WTC11 (cell line): ENCODE results near the gene CDH16. TPM values are rescaled to one million over a fixed set of nuclear protein-coding genes. Genes with fewer than 3 reads are reported as not detected.

ENCODE experiments used
- ATAC-seq: fragments of 200-7000 bp; cut with Tn5 transposase; 2 replicates; pipeline ENCODE4 v1.10.0; 2021; ENCODE audit warnings: mild to moderate bottlenecking, moderate library complexity
- CTCF ChIA-PET: fragments of 300-600 bp; sonication (Branson Sonifier 250); formaldehyde crosslinking; loops from one replicate; lab custom pipeline; 2021; ENCODE audit warnings: antibody characterized with exemption; lab: Charles Lee
- POLR2A ChIA-PET: fragments of 350-600 bp; sonication (Branson Sonifier 250); formaldehyde crosslinking; loops from one replicate; lab custom pipeline; 2021; ENCODE audit warnings: antibody characterized with exemption; lab: Charles Lee
- DNase-seq: peaks from one replicate; pipeline ENCODE4 v3.0.0; 2021; ENCODE audit warnings: low spot score
- H3K27ac Mint-ChIP-seq: 2 replicates; pipeline ENCODE4 v1.8.0; 2021; ENCODE audit warnings: mixed read lengths
- H3K27me3 Mint-ChIP-seq: 2 replicates; pipeline ENCODE4 v1.8.0; 2021; ENCODE audit warnings: low read depth, mild to moderate bottlenecking, moderate library complexity, mixed read lengths
- H3K36me3 Mint-ChIP-seq: 2 replicates; pipeline ENCODE4 v1.8.0; 2021; ENCODE audit warnings: mixed read lengths
- H3K4me1 Mint-ChIP-seq: 2 replicates; pipeline ENCODE4 v1.8.0; 2022; ENCODE audit warnings: mixed read lengths
- H3K4me3 Mint-ChIP-seq: 2 replicates; pipeline ENCODE4 v1.8.0; 2021; ENCODE audit warnings: mild to moderate bottlenecking, moderate library complexity, mixed read lengths
- H3K9me3 Mint-ChIP-seq: 2 replicates; pipeline ENCODE4 v1.8.0; 2021; ENCODE audit warnings: mixed read lengths
- CBFB ChIP-seq: sonication (generic); formaldehyde crosslinking; IDR thresholded peaks from 2 replicates; pipeline ENCODE4 v1.8.1; 2022; ENCODE audit warnings: mild to moderate bottlenecking, low read depth, missing genetic modification reagents
- CREB1 ChIP-seq: sonication (generic); formaldehyde crosslinking; IDR thresholded peaks from 2 replicates; pipeline ENCODE4 v1.8.0; 2023; ENCODE audit warnings: mild to moderate bottlenecking, missing genetic modification reagents
- CTCF ChIP-seq: fragments of 200-600 bp; IDR thresholded peaks from 2 replicates; pipeline ENCODE4 v1.8.0; 2022; ENCODE audit warnings: antibody characterized with exemption
- E2F4 ChIP-seq: sonication (generic); formaldehyde crosslinking; IDR thresholded peaks from 2 replicates; pipeline ENCODE4 v1.8.1; 2022; ENCODE audit warnings: low read depth, mild to moderate bottlenecking, moderate library complexity, missing genetic modification reagents, borderline replicate concordance
- ELF4 ChIP-seq: sonication (generic); formaldehyde crosslinking; IDR thresholded peaks from 2 replicates; pipeline ENCODE4 v1.8.1; 2022; ENCODE audit warnings: low read depth, mild to moderate bottlenecking, moderate library complexity, missing genetic modification reagents
- EMX1 ChIP-seq: fragments of 250-450 bp; sonication (Bioruptor Pico); IDR thresholded peaks from 2 replicates; pipeline ENCODE4 v1.8.0; 2021; ENCODE audit warnings: mild to moderate bottlenecking
- FOXJ3 ChIP-seq: sonication (generic); formaldehyde crosslinking; IDR thresholded peaks from 2 replicates; pipeline ENCODE4 v1.9.0; 2021; ENCODE audit warnings: missing genetic modification reagents, mild to moderate bottlenecking, borderline replicate concordance
- FOXP1 ChIP-seq: sonication (generic); formaldehyde crosslinking; IDR thresholded peaks from 2 replicates; pipeline ENCODE4 v1.8.0; 2022; ENCODE audit warnings: missing genetic modification reagents, mild to moderate bottlenecking, moderate library complexity, borderline replicate concordance
- IRF2 ChIP-seq: sonication (generic); formaldehyde crosslinking; IDR thresholded peaks from 2 replicates; pipeline ENCODE4 v1.8.0; 2022; ENCODE audit warnings: low read depth, missing genetic modification reagents, borderline replicate concordance
- JUN ChIP-seq: sonication (generic); formaldehyde crosslinking; IDR thresholded peaks from 2 replicates; pipeline ENCODE4 v1.8.0; 2023; ENCODE audit warnings: mild to moderate bottlenecking, missing genetic modification reagents
- MXD4 ChIP-seq: fragments of 250-450 bp; sonication (Bioruptor Pico); IDR thresholded peaks from 2 replicates; pipeline ENCODE4 v1.8.0; 2021; ENCODE audit warnings: mild to moderate bottlenecking, moderate library complexity, borderline replicate concordance
- NR3C1 ChIP-seq: sonication (generic); formaldehyde crosslinking; conservative IDR thresholded peaks from 2 replicates; pipeline ENCODE4 v1.8.1; 2023; ENCODE audit warnings: low read depth, mild to moderate bottlenecking, missing genetic modification reagents
- TP53 ChIP-seq: sonication (generic); formaldehyde crosslinking; IDR thresholded peaks from 2 replicates; pipeline ENCODE4 v1.8.1; 2023; ENCODE audit warnings: mild to moderate bottlenecking, missing genetic modification reagents
- USF1 ChIP-seq: sonication (generic); formaldehyde crosslinking; IDR thresholded peaks from 2 replicates; pipeline ENCODE4 v1.8.0; 2022; ENCODE audit warnings: mild to moderate bottlenecking, missing genetic modification reagents
- ZNF317 ChIP-seq: sonication (generic); formaldehyde crosslinking; IDR thresholded peaks from 2 replicates; pipeline ENCODE4 v1.8.1; 2023; ENCODE audit warnings: low read depth, mild to moderate bottlenecking, moderate library complexity, missing genetic modification reagents, borderline replicate concordance
- ZNF396 ChIP-seq: fragments of 250-450 bp; sonication (Bioruptor Pico); IDR thresholded peaks from 2 replicates; pipeline ENCODE4 v1.8.0; 2021; ENCODE audit warnings: mild to moderate bottlenecking, moderate library complexity, borderline replicate concordance
- ZNF671 ChIP-seq: fragments of 250-450 bp; sonication (Bioruptor Pico); IDR thresholded peaks from 2 replicates; pipeline ENCODE4 v1.8.0; 2021; ENCODE audit warnings: mild to moderate bottlenecking
- total RNA-seq: library from RNA; stranded (reverse); gene quantifications from 3 replicates; pipeline ENCODE4 v1.2.3, GENCODE V29; 2021
- TF ChIP-seq, protein P1 (sequence below): sonication (generic); formaldehyde crosslinking; IDR thresholded peaks from 2 replicates; pipeline ENCODE4 v1.8.1; 2023; ENCODE audit warnings: mild to moderate bottlenecking, missing genetic modification reagents, moderate library complexity
- TF ChIP-seq, protein P2 (sequence below): sonication (generic); formaldehyde crosslinking; IDR thresholded peaks from 2 replicates; pipeline ENCODE4 v1.8.0; 2023; ENCODE audit warnings: missing genetic modification reagents, mild to moderate bottlenecking, borderline replicate concordance
- TF ChIP-seq, protein P3 (sequence below): sonication (generic); formaldehyde crosslinking; IDR thresholded peaks from 2 replicates; pipeline ENCODE4 v1.8.0; 2022; ENCODE audit warnings: mild to moderate bottlenecking, missing genetic modification reagents
- TF ChIP-seq, protein P4 (sequence below): sonication (generic); formaldehyde crosslinking; IDR thresholded peaks from 2 replicates; pipeline ENCODE4 v1.8.0; 2022; ENCODE audit warnings: missing genetic modification reagents

CDH16 gene
- total RNA-seq, 1 experiment from 2014 or later, result not detected

- no peak for TF ChIP-seq FOXJ3
- no peak for TF ChIP-seq CBFB (CRISPR knock-in tag)
- no peak for TF ChIP-seq TP53 (CRISPR knock-in tag)
- no peak for TF ChIP-seq JUN (CRISPR knock-in tag)
- TF ChIP-seq E2F4 (CRISPR knock-in tag), result no peak
Observed at GRCh38 chr16:66937725-66938337, 19.1 kb upstream of the CDH16 start (continued).

GRCh38 chr16:66936889-66937554, 18.3 kb upstream of the CDH16 start:
- peaks cover 29% of the 10 kb centered on the region for H3K4me1 Mint-ChIP-seq
- ATAC-seq (no peak), DNase-seq (no peak)
- 0 out of 2 replicates have a peak overlapping the region, but pooled peaks have one; percentile 37 for H3K4me3 Mint-ChIP-seq
- H3K9me3 Mint-ChIP-seq, result no peaks in the 10 kb centered on the region
- CTCF ChIA-PET, result interaction anchor here (1.6 kb wide), 1 partner anchor 218 kb away, joined by 4 read pairs; no protein-coding TSS in a partner anchor
- H3K27ac Mint-ChIP-seq, result no peak overlapping the region
- peaks cover 13% of the 10 kb centered on the region for H3K27me3 Mint-ChIP-seq
- POLR2A ChIA-PET, result no interaction called here
- H3K36me3 Mint-ChIP-seq, result peaks cover 10% of the 10 kb centered on the region
- TF ChIP-seq ZNF317 (CRISPR knock-in tag) (no peak), NR3C1 (no peak), FOXP1 (CRISPR knock-in tag) (no peak), CREB1 (no peak), CTCF (no peak), ZNF671 (CRISPR knock-in tag) (no peak), USF1 (CRISPR knock-in tag) (no peak), EMX1 (CRISPR knock-in tag) (no peak), ZNF396 (CRISPR knock-in tag) (no peak), TP53 (CRISPR knock-in tag) (no peak), MXD4 (CRISPR knock-in tag) (no peak), IRF2 (no peak), ELF4 (CRISPR knock-in tag) (no peak)
- TF ChIP-seq, protein P1, sequence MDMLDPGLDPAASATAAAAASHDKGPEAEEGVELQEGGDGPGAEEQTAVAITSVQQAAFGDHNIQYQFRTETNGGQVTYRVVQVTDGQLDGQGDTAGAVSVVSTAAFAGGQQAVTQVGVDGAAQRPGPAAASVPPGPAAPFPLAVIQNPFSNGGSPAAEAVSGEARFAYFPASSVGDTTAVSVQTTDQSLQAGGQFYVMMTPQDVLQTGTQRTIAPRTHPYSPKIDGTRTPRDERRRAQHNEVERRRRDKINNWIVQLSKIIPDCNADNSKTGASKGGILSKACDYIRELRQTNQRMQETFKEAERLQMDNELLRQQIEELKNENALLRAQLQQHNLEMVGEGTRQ, result no peak
- TF ChIP-seq, protein P2, sequence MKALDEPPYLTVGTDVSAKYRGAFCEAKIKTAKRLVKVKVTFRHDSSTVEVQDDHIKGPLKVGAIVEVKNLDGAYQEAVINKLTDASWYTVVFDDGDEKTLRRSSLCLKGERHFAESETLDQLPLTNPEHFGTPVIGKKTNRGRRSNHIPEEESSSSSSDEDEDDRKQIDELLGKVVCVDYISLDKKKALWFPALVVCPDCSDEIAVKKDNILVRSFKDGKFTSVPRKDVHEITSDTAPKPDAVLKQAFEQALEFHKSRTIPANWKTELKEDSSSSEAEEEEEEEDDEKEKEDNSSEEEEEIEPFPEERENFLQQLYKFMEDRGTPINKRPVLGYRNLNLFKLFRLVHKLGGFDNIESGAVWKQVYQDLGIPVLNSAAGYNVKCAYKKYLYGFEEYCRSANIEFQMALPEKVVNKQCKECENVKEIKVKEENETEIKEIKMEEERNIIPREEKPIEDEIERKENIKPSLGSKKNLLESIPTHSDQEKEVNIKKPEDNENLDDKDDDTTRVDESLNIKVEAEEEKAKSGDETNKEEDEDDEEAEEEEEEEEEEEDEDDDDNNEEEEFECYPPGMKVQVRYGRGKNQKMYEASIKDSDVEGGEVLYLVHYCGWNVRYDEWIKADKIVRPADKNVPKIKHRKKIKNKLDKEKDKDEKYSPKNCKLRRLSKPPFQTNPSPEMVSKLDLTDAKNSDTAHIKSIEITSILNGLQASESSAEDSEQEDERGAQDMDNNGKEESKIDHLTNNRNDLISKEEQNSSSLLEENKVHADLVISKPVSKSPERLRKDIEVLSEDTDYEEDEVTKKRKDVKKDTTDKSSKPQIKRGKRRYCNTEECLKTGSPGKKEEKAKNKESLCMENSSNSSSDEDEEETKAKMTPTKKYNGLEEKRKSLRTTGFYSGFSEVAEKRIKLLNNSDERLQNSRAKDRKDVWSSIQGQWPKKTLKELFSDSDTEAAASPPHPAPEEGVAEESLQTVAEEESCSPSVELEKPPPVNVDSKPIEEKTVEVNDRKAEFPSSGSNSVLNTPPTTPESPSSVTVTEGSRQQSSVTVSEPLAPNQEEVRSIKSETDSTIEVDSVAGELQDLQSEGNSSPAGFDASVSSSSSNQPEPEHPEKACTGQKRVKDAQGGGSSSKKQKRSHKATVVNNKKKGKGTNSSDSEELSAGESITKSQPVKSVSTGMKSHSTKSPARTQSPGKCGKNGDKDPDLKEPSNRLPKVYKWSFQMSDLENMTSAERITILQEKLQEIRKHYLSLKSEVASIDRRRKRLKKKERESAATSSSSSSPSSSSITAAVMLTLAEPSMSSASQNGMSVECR, result no peak
- TF ChIP-seq, protein P3, sequence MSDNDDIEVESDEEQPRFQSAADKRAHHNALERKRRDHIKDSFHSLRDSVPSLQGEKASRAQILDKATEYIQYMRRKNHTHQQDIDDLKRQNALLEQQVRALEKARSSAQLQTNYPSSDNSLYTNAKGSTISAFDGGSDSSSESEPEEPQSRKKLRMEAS (CRISPR knock-in tag), result no peak
- TF ChIP-seq, protein P4, sequence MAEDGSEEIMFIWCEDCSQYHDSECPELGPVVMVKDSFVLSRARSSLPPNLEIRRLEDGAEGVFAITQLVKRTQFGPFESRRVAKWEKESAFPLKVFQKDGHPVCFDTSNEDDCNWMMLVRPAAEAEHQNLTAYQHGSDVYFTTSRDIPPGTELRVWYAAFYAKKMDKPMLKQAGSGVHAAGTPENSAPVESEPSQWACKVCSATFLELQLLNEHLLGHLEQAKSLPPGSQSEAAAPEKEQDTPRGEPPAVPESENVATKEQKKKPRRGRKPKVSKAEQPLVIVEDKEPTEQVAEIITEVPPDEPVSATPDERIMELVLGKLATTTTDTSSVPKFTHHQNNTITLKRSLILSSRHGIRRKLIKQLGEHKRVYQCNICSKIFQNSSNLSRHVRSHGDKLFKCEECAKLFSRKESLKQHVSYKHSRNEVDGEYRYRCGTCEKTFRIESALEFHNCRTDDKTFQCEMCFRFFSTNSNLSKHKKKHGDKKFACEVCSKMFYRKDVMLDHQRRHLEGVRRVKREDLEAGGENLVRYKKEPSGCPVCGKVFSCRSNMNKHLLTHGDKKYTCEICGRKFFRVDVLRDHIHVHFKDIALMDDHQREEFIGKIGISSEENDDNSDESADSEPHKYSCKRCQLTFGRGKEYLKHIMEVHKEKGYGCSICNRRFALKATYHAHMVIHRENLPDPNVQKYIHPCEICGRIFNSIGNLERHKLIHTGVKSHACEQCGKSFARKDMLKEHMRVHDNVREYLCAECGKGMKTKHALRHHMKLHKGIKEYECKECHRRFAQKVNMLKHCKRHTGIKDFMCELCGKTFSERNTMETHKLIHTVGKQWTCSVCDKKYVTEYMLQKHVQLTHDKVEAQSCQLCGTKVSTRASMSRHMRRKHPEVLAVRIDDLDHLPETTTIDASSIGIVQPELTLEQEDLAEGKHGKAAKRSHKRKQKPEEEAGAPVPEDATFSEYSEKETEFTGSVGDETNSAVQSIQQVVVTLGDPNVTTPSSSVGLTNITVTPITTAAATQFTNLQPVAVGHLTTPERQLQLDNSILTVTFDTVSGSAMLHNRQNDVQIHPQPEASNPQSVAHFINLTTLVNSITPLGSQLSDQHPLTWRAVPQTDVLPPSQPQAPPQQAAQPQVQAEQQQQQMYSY (CRISPR knock-in tag), result no peak
